DMS153 treated with DMSO at 0.1 percent for 48 hours (cell line): Measurements from ENCODE around the gene BMPR1A.

ENCODE experiments used
- DNase-seq: peaks from one replicate; lab custom pipeline; 2025; ENCODE audit not compliant: unreplicated experiment; lab: John Stamatoyannopoulos, UW

BMPR1A gene

DNA sequence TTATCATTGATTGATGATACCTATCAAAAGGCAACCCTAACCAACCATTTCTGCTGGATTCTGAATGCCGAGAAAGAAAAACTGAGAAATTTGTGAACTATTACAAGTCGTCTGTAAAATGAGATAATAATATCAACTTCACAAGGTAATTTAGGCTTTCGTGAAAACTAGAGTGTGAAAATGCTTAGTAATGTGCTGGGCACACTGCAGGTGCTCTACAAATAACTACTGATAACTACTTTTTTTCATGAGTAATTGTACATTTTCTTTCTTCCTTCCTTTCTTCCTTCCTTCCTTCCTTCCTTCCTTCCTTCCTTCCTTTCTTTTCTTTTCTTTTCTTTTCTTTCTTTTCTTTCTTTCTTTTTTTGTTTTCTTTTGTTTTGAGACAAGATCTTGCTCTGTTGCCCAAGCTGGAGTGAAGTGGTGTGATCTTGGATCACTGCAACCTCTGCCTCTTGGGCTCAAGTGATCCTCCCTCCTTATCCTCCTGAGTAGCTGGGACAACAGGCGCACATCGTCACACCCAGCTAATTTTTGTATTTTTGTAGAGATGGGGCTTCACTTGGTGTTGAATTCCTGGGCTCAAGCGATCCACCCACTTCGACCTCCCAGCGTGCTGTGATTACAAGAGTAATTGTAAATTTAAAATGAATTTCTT lies 42.9 kb downstream of the BMPR1A start:
- no peak for DNase-seq

DNA sequence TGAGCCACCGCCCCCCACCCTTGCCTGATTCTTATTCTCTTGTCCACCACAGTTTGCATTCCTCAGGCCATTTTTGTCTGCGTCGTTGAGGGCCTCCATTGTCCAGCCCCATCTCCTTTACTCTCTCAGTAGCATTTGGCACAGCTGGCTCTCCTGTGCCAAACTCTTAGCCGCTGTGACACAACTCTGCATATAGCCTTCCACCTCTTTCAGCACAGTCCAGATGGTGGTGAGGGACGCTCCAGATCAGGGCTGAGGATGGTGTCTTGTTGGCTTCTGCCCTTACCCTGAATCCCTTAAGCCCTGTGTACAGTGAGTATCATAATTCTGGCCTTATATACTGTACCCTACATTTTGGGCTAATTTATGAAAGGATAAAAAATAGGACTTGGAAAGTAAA lies 45.6 kb downstream of the BMPR1A start:
- no peak for DNase-seq

DNA sequence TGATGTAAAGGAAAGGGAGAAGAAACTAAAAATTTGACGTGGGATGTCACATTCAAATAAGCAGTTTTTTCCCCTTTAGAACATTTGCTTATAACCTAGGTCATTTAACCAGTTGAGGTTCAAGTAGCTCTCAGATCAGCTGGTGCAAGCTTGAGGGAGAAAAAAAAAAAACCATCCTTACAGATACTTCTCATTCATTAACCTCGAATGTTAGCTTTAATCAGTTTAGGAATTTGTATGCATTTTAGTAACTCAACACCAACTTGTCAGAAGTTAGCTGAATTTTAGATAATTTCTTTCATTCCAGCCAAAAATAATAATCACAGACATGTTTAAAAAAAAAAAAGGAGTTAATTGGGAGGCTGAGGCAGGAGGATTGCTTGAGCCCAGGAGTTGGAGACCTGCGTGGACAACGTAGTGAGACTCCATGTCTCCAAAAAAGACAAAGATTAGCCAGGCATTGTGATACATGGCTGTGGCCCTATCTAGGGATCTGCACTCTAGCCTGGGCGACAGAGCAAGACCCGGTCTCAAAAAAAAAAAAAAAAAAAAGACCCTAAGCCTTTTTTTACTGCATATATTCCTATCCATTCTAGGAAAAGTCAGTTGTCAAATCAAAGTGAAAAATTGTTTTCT lies 46.2 kb downstream of the BMPR1A start:
- no peak for DNase-seq

DNA sequence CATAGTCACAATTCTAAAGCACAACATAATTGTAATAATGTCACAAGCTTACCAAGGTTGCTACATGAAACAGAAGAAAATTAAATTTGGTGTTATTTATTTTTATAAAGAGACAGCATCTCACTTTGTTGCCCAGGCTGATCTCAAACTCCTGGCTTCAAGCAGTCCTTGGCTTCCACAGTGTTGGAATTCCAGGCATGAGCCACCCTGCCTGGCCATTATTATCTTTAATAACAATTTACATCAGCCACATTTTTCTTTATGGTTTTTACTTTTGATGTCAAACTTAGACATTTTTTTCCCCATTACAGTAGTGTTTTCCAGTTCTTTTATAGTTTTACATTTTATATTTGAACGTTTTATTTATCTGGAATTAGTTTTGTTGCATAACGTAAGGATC lies 46.7 kb downstream of the BMPR1A start:
- DNase-seq: no peak

DNA sequence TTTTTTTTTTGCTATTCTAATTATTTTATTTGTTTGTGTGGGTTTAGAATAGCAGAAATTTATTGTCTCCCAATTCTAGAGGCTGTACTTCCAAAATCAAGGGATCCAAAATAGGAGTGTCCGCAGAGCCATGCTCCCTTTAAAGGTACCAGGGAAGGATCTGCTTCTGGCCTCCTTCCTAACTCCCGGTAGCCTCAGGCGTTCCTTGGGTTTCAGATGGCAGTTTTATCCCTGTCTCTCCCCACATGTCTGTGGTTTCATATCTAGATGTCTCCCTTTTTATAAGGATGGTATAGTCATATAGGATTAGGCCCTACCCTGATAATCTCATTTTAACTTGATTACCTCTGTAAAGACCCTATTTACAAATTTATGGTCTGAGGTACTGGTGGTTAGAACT lies 48.4 kb downstream of the BMPR1A start:
- no peak for DNase-seq

DNA sequence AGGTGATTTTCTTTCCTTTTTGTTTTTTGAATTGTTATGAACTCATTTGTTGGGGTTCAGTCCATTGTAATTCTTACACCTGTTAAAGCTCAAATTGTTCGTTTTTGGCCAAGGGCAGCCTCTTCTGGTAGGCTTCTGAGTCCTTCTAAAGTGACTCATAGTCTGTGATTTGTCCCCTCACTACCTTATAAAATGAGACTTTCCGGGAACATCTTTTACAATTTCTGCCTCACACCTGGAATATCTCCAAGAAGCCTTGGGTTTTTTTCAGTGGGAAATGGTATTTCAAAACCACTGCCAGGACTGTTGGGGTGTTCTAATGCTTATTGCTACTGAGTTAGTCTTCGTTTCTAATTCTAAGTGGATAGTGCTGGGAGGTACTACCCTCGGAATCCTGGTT lies 56.7 kb downstream of the BMPR1A start:
- DNase-seq: no peak

DNA sequence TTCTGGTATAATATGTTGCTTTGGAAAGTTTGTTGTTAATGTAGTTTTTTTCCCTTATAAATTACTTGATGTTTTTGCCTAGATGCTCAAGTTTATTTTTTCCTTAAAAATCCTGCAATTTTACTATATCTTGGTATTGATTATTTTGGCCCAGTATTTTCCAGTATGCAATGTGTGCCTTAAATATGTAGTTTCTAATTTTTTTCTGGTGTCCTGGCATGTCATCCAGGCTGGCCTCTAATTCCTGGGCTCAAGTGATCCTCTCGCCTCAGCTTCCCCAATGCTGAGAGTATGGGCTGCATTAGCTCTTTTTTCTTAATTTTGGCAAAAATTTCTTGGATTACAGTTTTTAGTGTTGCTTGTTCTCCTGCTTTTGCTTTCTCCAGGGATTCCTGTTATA lies 57.6 kb downstream of the BMPR1A start:
- DNase-seq: no peak

DNA sequence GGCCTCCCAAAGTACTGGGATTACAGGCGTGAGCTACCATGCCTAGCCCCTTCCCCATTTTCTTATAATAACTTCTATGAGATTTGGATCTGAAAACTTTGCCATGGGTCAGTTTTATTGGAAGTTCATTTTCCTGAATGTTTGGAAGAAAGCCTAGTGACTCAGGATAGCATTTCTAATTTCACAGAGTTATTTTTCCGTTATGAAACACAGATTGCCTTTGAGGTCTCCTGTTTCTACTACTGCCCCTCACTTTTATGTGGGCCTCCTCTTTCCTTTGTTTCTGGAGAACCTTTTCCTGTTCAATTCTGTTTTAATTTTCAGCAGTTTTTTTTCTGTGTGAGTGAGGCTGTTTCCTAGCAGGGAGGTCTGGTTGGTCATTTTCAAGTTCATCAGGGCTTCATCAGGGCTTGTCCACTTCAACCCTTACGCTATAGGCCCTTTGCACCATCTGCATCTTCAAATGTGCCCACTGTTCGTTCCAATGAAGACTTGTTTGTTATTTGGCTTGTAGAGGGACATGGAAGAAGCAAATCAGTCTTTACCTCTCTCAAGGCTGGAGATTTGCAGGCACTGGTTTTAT lies 58.7 kb downstream of the BMPR1A start:
- no peak for DNase-seq

DNA sequence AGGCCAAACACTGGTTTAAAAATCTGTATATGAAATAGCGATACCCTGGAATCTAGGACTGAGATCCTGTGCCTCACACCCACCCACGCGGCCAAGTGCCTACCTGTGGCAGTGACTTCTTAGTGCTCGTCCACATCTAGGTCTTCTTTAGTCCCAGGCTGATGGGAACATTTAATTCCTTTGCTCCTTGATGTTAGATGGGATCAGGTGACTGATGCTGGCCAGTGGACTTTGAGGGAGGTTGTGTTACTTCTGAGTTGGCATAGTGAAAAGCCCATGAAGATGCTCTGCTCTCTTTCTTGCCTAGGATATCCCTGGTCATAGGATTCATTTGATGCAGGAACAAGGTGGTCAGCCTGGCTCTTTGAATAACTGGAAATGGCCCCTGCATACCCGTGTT lies 59.2 kb downstream of the BMPR1A start:
- no peak for DNase-seq

DNA sequence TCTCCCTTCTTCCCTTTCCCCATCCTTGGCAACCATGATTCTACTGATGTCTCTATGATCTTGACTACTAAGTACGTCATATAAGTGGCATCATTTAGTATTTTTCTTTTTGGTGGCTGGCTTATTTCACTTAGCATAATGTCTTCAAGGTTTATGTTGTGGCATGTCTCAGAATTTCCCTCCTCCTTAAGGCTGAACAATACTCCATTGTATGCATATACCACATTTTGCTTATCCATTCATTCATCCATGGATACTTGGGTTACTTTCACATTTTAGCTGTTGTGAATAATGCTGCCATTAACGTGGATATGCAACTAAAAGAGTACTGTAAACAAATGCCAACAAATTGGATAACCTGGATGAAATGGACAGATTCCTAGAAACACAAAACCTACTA lies 60.8 kb downstream of the BMPR1A start:
- no peak for DNase-seq

DNA sequence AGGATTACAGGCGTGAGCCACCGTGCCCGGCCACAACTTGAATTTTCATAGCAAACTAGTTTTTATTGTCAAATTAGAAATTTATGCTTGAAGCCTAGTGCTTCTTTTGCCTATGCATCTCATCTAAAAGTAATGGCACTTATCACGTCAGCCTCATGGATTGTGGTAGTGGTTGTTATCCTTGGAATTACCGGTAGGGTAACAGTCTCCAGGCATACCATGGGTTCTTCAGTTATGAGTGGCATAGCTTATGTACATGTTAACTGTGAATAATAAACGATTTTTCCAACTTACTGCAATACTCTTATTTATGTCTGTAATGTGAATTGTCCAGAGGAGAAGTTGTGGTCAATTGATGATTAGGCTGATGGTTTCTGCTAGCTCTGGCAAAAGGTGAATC lies 63.1 kb downstream of the BMPR1A start:
- DNase-seq: no peak

DNA sequence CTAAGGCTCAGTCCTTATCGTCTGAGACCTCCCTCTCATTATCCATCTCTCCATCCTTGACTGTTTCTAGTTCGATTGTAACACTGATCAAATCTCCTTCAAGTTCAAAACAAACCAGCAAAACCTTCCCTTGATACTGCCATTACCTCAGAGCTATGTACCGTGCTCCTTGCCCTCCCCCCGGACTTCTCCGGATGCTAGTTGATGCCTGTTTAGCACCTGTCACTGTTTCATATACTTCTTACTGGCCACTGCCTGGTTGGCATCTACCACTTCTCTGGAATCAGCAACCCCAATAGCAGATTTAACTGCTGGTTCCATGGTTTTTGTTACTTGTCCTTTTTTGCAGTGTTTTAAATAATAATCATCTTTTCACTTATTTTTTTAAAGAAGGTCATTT lies 64.1 kb downstream of the BMPR1A start:
- DNase-seq: no peak

DNA sequence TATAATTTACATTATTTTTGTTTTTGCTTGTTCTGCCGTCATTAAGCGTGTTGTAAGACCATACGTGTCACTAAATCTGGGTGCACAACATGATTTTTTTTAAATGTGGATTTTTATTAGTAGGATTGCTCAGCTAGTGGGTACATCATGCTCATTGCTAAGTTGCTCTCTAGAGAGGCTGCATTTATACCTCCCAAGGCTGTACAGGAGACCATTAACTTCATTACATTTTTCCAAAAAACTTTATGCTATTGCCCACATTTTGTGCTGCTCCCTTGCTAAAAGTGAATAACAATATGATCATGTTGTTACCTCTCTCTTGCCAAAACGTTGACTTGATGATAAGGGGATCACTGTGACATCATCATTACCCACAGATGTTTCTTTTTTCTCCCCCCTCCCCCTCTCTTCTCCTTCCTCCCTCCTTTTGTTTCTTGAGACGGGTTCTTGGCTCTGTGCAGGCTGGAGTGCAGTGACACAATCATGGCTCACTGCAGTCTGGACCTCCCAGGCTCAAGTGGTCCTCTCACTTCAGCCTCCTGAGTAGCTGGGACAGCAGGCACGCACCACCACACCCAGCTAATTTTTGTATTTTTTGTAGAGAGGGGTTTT lies 65.1 kb downstream of the BMPR1A start:
- DNase-seq: no peak

DNA sequence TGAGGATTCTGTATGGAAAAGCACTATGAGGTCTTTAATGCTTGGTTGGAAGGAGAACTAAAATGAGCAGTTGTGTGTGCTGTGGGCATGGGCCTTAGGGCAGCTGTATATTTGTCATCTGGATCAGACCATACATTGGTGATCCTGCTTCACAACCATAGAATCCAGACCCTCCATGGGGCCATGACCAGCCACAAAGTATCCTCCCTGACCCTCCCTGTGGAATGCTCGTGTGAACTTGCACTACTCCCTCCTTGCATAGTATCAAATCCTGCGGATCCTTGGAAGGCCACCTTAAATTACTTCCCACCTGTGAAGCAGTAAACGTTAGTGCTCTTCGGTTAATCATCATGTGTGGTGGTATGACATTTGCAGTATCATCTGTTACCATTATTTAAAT lies 67.1 kb downstream of the BMPR1A start:
- DNase-seq: no peak

DNA sequence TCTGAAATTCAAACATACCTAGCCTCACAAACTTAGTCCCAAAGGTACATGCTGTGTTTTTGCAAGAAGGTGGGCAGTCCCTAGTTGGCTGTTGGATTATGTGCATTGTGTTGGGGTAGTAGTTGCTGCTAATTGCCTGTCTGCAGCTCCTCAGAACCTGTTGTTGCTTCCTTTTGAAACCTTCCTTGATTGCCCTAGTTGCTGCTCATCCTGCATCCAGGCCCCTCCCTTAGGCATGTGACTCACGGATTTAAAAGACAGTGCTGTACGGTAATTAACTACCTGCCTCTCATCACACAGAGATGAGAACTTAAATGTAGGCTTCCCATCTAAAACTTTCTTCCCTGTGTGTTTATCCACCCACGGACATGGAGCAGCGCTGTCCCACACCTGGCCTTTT lies 67.7 kb downstream of the BMPR1A start:
- DNase-seq: no peak

DNA sequence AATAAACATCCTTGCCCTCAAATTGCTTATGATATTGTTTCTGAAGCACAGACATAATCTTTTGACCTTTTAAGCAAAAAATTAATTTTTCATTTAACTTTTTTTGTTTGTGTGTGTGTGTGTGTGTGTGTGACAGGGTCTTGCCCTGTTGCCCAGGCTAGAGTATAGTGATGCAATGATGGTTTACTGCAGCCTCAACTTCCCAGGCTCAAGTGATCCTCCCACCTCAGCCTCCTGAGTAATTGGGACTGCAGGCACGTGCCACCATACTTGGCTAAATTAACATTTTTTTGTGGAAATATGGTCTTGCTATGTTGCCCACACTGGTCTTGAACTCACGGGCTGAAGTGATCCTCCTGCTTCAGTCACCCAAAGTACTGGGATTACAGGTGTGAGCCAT lies 68.9 kb downstream of the BMPR1A start:
- DNase-seq: no peak

DNA sequence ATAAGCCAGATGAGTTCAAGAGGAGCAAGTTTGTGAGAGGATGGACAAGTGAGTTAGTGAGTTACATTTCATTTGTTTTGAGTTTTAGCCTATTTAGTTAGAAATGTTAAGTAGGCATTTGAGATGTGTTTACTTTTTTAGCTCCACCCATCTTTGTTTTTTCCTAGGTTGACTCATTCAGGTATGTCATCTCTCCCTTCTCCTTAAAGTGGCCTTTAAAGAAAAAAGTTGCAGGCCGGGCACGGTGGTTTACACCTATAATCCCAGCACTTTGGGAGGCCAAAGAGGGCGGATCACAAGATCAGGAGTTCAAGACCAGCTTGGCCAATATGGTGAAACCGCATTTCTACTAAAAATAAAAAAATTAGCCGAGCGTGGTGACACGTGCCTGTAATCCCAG lies 71.2 kb downstream of the BMPR1A start:
- no peak for DNase-seq

DNA sequence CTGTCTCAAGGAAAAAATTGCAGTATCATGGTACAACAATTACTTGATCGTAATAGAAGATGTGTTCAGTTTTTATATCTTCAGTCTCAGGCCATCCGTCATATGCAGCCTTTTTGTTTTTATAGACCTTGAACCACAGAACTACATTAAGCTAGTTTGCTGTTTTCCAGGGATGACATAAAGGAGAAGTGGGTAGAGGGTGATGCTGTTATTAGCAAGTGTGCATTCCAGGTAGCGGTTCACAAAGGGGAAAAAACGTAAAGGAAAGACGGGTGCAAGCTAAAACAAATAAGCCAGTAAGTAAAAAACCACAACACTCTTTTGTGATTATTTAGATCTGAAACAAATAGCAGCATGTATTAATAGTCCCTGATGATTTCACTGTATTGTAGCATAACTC lies 71.7 kb downstream of the BMPR1A start:
- DNase-seq: no peak

DNA sequence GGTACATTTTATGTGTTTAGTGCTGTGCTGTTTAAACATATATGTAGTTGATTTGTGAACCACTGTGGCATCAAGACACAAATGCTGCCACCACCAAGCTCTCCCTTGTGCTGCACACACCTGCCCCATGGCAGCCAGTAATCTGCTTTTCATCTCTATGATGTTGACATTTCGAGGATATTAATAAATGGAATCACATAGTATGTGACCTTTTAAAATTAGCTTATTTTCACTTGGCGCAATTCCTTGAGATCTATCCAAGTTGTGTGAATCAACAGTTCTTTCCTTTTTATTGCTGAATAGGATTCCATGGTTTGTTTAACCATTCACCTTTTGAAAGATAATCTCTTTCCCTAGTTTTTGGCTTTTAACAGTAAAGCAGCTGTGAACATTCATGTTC lies 73.1 kb downstream of the BMPR1A start:
- no peak for DNase-seq

DNA sequence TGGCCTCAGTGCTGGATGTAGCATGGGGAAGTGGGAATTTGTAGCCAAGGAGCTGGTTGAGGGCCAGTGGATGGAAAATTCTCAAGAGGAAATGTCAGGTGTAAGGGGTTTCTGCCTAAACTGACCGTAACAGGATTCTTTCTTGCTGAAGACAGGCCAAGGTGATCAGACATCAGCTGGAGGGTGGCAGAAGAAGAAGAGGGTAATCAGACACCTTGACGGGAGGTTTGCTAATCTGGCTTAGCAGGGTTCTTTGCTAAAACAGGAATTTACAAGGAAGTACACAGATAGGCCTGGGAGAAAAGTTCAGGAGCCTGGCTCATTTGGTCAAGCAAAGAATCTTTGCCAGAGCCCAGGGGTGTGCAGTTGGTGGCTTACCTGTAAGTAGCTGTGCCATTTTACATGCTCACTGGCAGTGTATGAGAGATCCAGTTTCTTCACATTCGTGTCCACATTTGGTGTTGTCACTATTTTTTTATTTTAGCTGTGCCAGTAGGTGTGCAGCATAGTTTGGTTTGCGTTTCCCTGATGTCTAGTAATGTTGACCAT lies 73.7 kb downstream of the BMPR1A start:
- DNase-seq: no peak

DNA sequence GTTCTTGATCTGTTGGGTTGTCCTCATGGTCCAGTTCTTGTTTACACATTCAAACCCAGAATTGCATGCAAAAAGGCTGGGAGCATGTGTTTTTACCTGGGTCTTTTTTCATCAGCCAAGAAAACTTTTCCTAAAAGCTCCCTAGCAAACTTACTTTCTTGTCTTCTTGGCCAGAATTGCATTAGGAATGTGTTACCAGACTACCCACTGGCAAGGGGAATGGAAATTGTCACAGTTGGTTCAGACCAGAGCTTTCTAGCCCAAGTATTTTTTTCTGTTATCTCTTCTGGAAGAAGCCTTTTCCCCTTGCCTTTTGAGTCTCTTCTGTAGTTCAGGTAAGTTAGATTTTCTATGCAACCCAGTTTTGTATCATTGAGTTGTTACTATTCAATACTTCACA lies 77.5 kb downstream of the BMPR1A start:
- DNase-seq: no peak

DNA sequence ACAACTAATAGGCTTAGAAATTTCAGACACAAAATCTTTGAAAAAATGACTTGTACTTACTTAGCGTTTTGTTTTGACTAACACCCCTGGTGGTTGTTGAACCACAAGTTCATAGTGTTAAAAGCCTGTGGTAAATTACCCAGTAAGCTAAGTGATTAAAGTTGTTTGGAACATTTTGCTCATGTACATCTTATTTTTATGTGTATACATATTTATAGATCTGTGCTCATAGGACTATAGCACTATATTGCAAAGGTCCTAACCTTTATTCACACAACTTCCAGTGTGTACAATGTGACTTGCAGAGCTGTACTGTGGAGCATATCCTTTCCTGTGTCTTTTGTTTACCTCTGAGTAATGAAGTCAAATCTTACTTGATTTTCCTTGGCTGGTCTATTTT lies 79.6 kb downstream of the BMPR1A start:
- no peak for DNase-seq
